Measurements from ENCODE around the gene PRDX6.
"Not testable (repeated sequence)": the region's sequence is repeated elsewhere in the genome, so short reads cannot be mapped to it uniquely, and the experiment has no call there.

Gene PRDX6

GRCh38 chr1:173467426-173467825 lies 9.7 kb upstream of the PRDX6 start:
- DNase-seq (ENCODE audit: low read depth): no peak

GRCh38 chr1:173469656-173470055 lies 7.5 kb upstream of the PRDX6 start:
- H3K4me3 ChIP-seq (ENCODE audit: control insufficient read depth, low read depth, low read length): no peak overlapping the region
- DNase-seq (ENCODE audit: low read depth): no peak
- TF ChIP-seq CTCF (IDR thresholded peaks at IDR 0.05; ENCODE audit: control insufficient read depth, insufficient read depth, low read depth, low read length, missing control alignments): no peak

More at GRCh38 chr1:173467426-173467825, 9.7 kb upstream of the PRDX6 start:
- H3K4me3 ChIP-seq (ENCODE audit: control insufficient read depth, low read depth, low read length): no peak overlapping the region
- TF ChIP-seq CTCF (IDR thresholded peaks at IDR 0.05; ENCODE audit: control insufficient read depth, insufficient read depth, low read depth, low read length, missing control alignments): peak; percentile 8

GRCh38 chr1:173470608-173471007 lies 6.5 kb upstream of the PRDX6 start:
- no peak for TF ChIP-seq CTCF (IDR thresholded peaks at IDR 0.05; ENCODE audit: control insufficient read depth, insufficient read depth, low read depth, low read length, missing control alignments)
- H3K4me3 ChIP-seq (ENCODE audit: control insufficient read depth, low read depth, low read length): no peak overlapping the region
- DNase-seq (ENCODE audit: low read depth): no peak

GRCh38 chr1:173473599-173474011 lies 3.5 kb upstream of the PRDX6 start:
- no peak overlapping the region for H3K4me3 ChIP-seq (ENCODE audit: control insufficient read depth, low read depth, low read length)
- no peak for DNase-seq (ENCODE audit: low read depth)
- TF ChIP-seq CTCF (IDR thresholded peaks at IDR 0.05; ENCODE audit: control insufficient read depth, insufficient read depth, low read depth, low read length, missing control alignments): no peak

- no peak for DNase-seq (ENCODE audit: low read depth)
- no peak overlapping the region for H3K4me3 ChIP-seq (ENCODE audit: control insufficient read depth, low read depth, low read length)
Observed at GRCh38 chr1:173474097-173474779, 2.9 kb upstream of the PRDX6 start.

GRCh38 chr1:173474780-173475421 lies 2.2 kb upstream of the PRDX6 start:
- peak overlapping the region; percentile 20 for H3K4me3 ChIP-seq (ENCODE audit: control insufficient read depth, low read depth, low read length)

More at GRCh38 chr1:173474097-173474779, 2.9 kb upstream of the PRDX6 start:
- no peak for TF ChIP-seq CTCF (IDR thresholded peaks at IDR 0.05; ENCODE audit: control insufficient read depth, insufficient read depth, low read depth, low read length, missing control alignments)

GRCh38 chr1:173475564-173476196 lies 1.5 kb upstream of the PRDX6 start:
- no peak for DNase-seq (ENCODE audit: low read depth)
- H3K4me3 ChIP-seq (ENCODE audit: control insufficient read depth, low read depth, low read length): peak overlapping the region; percentile 69
- no peak for TF ChIP-seq CTCF (IDR thresholded peaks at IDR 0.05; ENCODE audit: control insufficient read depth, insufficient read depth, low read depth, low read length, missing control alignments)

More at GRCh38 chr1:173474780-173475421, 2.2 kb upstream of the PRDX6 start:
- DNase-seq (ENCODE audit: low read depth): not testable (repeated sequence)
